WTC11 (cell line): ENCODE results near the gene RPRD2. TPM values are rescaled to one million over a fixed set of nuclear protein-coding genes. Genes with fewer than 3 reads are reported as not detected.

Experiments used
- ATAC-seq: fragments of 200-7000 bp; cut with Tn5 transposase; 2 replicates; pipeline ENCODE4 v1.10.0; 2021; ENCODE audit warnings: mild to moderate bottlenecking, moderate library complexity
- CTCF ChIA-PET: fragments of 300-600 bp; sonication (Branson Sonifier 250); formaldehyde crosslinking; loops from one replicate; lab custom pipeline; 2021; ENCODE audit warnings: antibody characterized with exemption; lab: Charles Lee
- POLR2A ChIA-PET: fragments of 350-600 bp; sonication (Branson Sonifier 250); formaldehyde crosslinking; loops from one replicate; lab custom pipeline; 2021; ENCODE audit warnings: antibody characterized with exemption; lab: Charles Lee
- DNase-seq: peaks from one replicate; pipeline ENCODE4 v3.0.0; 2021; ENCODE audit warnings: low spot score
- H3K27ac Mint-ChIP-seq: 2 replicates; pipeline ENCODE4 v1.8.0; 2021; ENCODE audit warnings: mixed read lengths
- H3K27me3 Mint-ChIP-seq: 2 replicates; pipeline ENCODE4 v1.8.0; 2021; ENCODE audit warnings: low read depth, mild to moderate bottlenecking, moderate library complexity, mixed read lengths
- H3K36me3 Mint-ChIP-seq: 2 replicates; pipeline ENCODE4 v1.8.0; 2021; ENCODE audit warnings: mixed read lengths
- H3K4me1 Mint-ChIP-seq: 2 replicates; pipeline ENCODE4 v1.8.0; 2022; ENCODE audit warnings: mixed read lengths
- H3K4me3 Mint-ChIP-seq: 2 replicates; pipeline ENCODE4 v1.8.0; 2021; ENCODE audit warnings: mild to moderate bottlenecking, moderate library complexity, mixed read lengths
- H3K9me3 Mint-ChIP-seq: 2 replicates; pipeline ENCODE4 v1.8.0; 2021; ENCODE audit warnings: mixed read lengths
- ETV6 ChIP-seq: sonication (generic); formaldehyde crosslinking; IDR thresholded peaks from 2 replicates; pipeline ENCODE4 v1.8.1; 2022; ENCODE audit warnings: mild to moderate bottlenecking, missing genetic modification reagents
- GTF2I ChIP-seq: fragments of 250-450 bp; sonication (Bioruptor Pico); conservative IDR thresholded peaks from 2 replicates; pipeline ENCODE4 v1.4.0; 2021; ENCODE audit warnings: mild to moderate bottlenecking
- KAT7 ChIP-seq: sonication (generic); formaldehyde crosslinking; IDR thresholded peaks from 2 replicates; pipeline ENCODE4 v1.8.1; 2023; ENCODE audit warnings: missing genetic modification reagents, mild to moderate bottlenecking, borderline replicate concordance
- NFATC4 ChIP-seq: fragments of 250-450 bp; sonication (Bioruptor Pico); IDR thresholded peaks from 2 replicates; pipeline ENCODE4 v1.9.0; 2021; ENCODE audit warnings: mild to moderate bottlenecking
- NFYB ChIP-seq: sonication (generic); formaldehyde crosslinking; conservative IDR thresholded peaks from 2 replicates; pipeline ENCODE4 v1.8.0; 2022; ENCODE audit warnings: low read depth, missing genetic modification reagents
- NR2C2 ChIP-seq: sonication (generic); formaldehyde crosslinking; IDR thresholded peaks from 2 replicates; pipeline ENCODE4 v1.8.0; 2022; ENCODE audit warnings: mild to moderate bottlenecking, missing genetic modification reagents
- OVOL2 ChIP-seq: fragments of 250-450 bp; sonication (Bioruptor Pico); IDR thresholded peaks from 2 replicates; pipeline ENCODE4 v1.9.0; 2021; ENCODE audit warnings: mild to moderate bottlenecking, borderline replicate concordance
- PRRX2 ChIP-seq: fragments of 250-450 bp; sonication (Bioruptor Pico); IDR thresholded peaks from 2 replicates; pipeline ENCODE4 v1.8.0; 2021; ENCODE audit warnings: mild to moderate bottlenecking
- SMAD4 ChIP-seq: sonication (generic); formaldehyde crosslinking; IDR thresholded peaks from 2 replicates; pipeline ENCODE4 v1.8.0; 2022; ENCODE audit warnings: mild to moderate bottlenecking, missing genetic modification reagents
- SP1 ChIP-seq: sonication (generic); formaldehyde crosslinking; conservative IDR thresholded peaks from 2 replicates; pipeline ENCODE4 v1.8.1; 2022; ENCODE audit warnings: missing genetic modification reagents
- TEAD4 ChIP-seq: sonication (generic); formaldehyde crosslinking; IDR thresholded peaks from 2 replicates; pipeline ENCODE4 v1.8.0; 2022; ENCODE audit warnings: mild to moderate bottlenecking, missing genetic modification reagents
- ZNF219 ChIP-seq: sonication (generic); formaldehyde crosslinking; IDR thresholded peaks from 2 replicates; pipeline ENCODE4 v1.8.0; 2023; ENCODE audit warnings: missing genetic modification reagents, mild to moderate bottlenecking, borderline replicate concordance
- ZNF232 ChIP-seq: sonication (generic); formaldehyde crosslinking; IDR thresholded peaks from 2 replicates; pipeline ENCODE4 v1.8.0; 2022; ENCODE audit warnings: mild to moderate bottlenecking, missing genetic modification reagents
- total RNA-seq: library from RNA; stranded (reverse); gene quantifications from 3 replicates; pipeline ENCODE4 v1.2.3, GENCODE V29; 2021
- TF ChIP-seq, protein P1 (sequence below): sonication (generic); formaldehyde crosslinking; IDR thresholded peaks from 2 replicates; pipeline ENCODE4 v1.8.0; 2022; ENCODE audit warnings: mild to moderate bottlenecking, missing genetic modification reagents
- TF ChIP-seq, protein P2 (sequence below): sonication (generic); formaldehyde crosslinking; IDR thresholded peaks from 2 replicates; pipeline ENCODE4 v1.8.0; 2023; ENCODE audit warnings: missing genetic modification reagents
- TF ChIP-seq, protein P3 (sequence below): fragments of 250-450 bp; sonication (Bioruptor Pico); IDR thresholded peaks from 2 replicates; pipeline ENCODE4 v1.9.0; 2021; ENCODE audit warnings: mild to moderate bottlenecking
- TF ChIP-seq, protein P4 (sequence below): fragments of 250-450 bp; sonication (Bioruptor Pico); conservative IDR thresholded peaks from 2 replicates; pipeline ENCODE4 v1.9.0; 2021; ENCODE audit warnings: mild to moderate bottlenecking
- TF ChIP-seq, protein P5 (sequence below): sonication (generic); formaldehyde crosslinking; IDR thresholded peaks from 2 replicates; pipeline ENCODE4 v1.8.0; 2023; ENCODE audit warnings: missing genetic modification reagents, mild to moderate bottlenecking, borderline replicate concordance

The RPRD2 gene
- total RNA-seq, 1 experiment from 2014 or later, result 26.1 TPM

DNA sequence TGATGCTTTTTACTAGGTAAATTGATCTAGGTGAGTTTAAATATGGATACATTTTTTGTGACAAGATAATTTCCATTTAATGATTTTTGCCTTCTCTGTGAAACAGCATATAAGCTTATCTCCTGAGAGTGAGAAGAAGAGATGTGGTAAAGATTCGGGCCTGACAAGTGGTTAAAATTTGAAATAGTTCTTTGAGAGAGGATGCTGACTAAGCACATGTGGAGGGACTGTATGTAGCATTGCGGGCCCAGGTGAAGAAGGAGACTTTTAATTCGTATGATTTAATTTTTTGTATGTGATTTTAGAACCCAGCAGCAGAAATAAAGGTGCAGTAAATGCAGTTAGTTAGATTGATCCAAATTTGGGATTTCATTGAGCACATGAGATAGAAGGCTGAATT lies 51.9 kb downstream of the RPRD2 start:
- CTCF ChIA-PET, result no interaction called here
- Mint-ChIP-seq H3K9me3 (no peaks in the 10 kb centered on the region), H3K4me3 (no peak overlapping the region), H3K27me3 (no peaks in the 10 kb centered on the region), H3K36me3 (peaks cover 13% of the 10 kb centered on the region; the same call in 1 of the 2 replicates), H3K27ac (no peak overlapping the region), H3K4me1 (no peaks in the 10 kb centered on the region)
- no peak for DNase-seq
- TF ChIP-seq, protein P1, sequence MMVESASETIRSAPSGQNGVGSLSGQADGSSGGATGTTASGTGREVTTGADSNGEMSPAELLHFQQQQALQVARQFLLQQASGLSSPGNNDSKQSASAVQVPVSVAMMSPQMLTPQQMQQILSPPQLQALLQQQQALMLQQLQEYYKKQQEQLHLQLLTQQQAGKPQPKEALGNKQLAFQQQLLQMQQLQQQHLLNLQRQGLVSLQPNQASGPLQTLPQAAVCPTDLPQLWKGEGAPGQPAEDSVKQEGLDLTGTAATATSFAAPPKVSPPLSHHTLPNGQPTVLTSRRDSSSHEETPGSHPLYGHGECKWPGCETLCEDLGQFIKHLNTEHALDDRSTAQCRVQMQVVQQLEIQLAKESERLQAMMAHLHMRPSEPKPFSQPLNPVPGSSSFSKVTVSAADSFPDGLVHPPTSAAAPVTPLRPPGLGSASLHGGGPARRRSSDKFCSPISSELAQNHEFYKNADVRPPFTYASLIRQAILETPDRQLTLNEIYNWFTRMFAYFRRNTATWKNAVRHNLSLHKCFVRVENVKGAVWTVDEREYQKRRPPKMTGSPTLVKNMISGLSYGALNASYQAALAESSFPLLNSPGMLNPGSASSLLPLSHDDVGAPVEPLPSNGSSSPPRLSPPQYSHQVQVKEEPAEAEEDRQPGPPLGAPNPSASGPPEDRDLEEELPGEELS (CRISPR knock-in tag), result no peak
- TF ChIP-seq NFATC4 (CRISPR knock-in tag) (no peak), NFYB (no peak), TEAD4 (CRISPR knock-in tag) (no peak), SP1 (CRISPR knock-in tag) (no peak), SMAD4 (CRISPR knock-in tag) (no peak), GTF2I (no peak), OVOL2 (CRISPR knock-in tag) (no peak), NR2C2 (CRISPR knock-in tag) (no peak), ZNF219 (CRISPR knock-in tag) (no peak), ZNF232 (CRISPR knock-in tag) (no peak), KAT7 (CRISPR knock-in tag) (no peak), ETV6 (CRISPR knock-in tag) (no peak), PRRX2 (CRISPR knock-in tag) (no peak)
- TF ChIP-seq, protein P2, sequence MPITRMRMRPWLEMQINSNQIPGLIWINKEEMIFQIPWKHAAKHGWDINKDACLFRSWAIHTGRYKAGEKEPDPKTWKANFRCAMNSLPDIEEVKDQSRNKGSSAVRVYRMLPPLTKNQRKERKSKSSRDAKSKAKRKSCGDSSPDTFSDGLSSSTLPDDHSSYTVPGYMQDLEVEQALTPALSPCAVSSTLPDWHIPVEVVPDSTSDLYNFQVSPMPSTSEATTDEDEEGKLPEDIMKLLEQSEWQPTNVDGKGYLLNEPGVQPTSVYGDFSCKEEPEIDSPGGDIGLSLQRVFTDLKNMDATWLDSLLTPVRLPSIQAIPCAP (CRISPR knock-in tag), result no peak
- TF ChIP-seq, protein P3, sequence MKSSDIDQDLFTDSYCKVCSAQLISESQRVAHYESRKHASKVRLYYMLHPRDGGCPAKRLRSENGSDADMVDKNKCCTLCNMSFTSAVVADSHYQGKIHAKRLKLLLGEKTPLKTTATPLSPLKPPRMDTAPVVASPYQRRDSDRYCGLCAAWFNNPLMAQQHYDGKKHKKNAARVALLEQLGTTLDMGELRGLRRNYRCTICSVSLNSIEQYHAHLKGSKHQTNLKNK (CRISPR knock-in tag), result no peak
- TF ChIP-seq, protein P4, sequence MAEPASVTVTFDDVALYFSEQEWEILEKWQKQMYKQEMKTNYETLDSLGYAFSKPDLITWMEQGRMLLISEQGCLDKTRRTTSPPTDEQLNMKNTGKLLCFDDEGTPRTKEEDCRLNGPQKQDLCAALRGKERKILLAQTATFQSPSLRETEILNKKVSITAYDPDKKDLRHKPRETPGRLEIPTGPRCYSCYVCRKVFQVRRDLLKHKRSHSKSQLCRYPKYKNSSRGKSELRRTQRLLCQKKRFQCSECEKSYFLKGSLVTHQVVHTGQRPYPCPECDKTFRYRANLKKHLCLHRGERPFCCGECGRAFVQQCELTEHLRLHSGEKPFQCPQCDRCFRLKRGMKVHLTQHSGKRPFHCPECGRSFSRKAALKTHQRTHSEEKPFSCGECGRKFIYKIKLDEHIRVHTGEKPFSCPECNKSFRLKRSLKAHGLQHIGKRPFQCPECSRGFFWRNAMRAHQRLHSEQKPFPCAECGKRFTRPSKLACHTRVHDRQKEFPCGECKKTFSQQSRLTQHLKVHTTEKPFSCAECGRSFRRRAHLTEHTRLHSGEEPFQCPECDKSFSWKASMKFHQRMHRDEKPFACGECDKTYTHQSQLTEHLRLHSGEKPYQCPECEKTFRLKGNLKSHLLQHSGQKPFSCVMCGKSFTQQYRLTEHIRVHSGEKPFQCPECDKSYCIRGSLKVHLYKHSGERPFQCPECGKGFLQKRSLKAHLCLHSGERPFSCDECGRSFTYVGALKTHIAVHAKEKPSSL (CRISPR knock-in tag), result no peak
- TF ChIP-seq, protein P5, sequence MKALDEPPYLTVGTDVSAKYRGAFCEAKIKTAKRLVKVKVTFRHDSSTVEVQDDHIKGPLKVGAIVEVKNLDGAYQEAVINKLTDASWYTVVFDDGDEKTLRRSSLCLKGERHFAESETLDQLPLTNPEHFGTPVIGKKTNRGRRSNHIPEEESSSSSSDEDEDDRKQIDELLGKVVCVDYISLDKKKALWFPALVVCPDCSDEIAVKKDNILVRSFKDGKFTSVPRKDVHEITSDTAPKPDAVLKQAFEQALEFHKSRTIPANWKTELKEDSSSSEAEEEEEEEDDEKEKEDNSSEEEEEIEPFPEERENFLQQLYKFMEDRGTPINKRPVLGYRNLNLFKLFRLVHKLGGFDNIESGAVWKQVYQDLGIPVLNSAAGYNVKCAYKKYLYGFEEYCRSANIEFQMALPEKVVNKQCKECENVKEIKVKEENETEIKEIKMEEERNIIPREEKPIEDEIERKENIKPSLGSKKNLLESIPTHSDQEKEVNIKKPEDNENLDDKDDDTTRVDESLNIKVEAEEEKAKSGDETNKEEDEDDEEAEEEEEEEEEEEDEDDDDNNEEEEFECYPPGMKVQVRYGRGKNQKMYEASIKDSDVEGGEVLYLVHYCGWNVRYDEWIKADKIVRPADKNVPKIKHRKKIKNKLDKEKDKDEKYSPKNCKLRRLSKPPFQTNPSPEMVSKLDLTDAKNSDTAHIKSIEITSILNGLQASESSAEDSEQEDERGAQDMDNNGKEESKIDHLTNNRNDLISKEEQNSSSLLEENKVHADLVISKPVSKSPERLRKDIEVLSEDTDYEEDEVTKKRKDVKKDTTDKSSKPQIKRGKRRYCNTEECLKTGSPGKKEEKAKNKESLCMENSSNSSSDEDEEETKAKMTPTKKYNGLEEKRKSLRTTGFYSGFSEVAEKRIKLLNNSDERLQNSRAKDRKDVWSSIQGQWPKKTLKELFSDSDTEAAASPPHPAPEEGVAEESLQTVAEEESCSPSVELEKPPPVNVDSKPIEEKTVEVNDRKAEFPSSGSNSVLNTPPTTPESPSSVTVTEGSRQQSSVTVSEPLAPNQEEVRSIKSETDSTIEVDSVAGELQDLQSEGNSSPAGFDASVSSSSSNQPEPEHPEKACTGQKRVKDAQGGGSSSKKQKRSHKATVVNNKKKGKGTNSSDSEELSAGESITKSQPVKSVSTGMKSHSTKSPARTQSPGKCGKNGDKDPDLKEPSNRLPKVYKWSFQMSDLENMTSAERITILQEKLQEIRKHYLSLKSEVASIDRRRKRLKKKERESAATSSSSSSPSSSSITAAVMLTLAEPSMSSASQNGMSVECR (CRISPR knock-in tag), result no peak
- no peak for ATAC-seq
- POLR2A ChIA-PET, result no interaction called here
